ENCODE measurements around the gene SCAMP2. TPM values are rescaled to one million over a fixed set of nuclear protein-coding genes. Genes with fewer than 3 reads are reported as not detected.
A peak's percentile ranks its signal among the peaks of the same experiment; 100 is the strongest.

SCAMP2 gene
- total RNA-seq, 4 donors from 2014 or later: 46.3 to 122 (median 74.3) TPM

DNA sequence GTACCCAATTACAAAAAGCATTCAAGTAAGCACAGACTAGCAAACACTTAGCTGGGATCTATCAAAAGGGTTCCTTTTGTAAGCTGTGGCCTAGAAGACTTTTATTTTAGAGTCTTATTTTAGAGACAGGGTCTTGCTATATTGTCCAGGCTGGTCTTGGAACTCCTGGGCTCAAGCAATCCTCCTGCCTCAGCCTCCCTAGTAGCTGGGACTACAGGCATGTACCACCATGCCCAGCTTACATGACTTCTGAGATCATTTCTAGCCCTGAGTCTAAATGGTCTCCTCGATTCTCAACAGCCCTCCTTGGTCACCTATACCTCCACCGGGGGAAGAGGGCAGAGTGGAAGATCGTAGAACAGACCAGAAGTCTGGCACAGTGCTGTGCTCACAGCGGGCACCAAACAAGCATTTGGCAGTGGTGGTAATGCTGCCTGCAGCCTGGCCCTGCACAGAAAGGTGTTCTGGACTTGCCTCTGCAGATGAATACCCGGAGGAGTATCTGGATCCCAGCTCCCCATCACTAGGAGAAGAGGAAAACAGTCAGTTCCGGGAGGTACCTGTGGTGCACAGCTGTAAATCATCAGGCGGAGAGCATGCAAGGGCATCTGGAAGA lies 31.1 kb upstream of the SCAMP2 start:
- Histone ChIP-seq H3K27me3 (no peaks in the 10 kb centered on the region), H3K4me3 (no peak overlapping the region), H3K9me3 (no peaks in the 10 kb centered on the region), H3K36me3 (peaks cover 0 to 52% of the 10 kb centered on the region in 2 donors), H3K4me1 (peaks cover 16 to 29% of the 10 kb centered on the region in 2 donors), H3K27ac (no peak overlapping the region)
- in situ Hi-C loops (cut with MboI; ENCODE audit: low sequenced_read_pairs in 4 of 4) (no loop called here), intact Hi-C loops (cut with DNase I; ENCODE audit: low total_unique reads) (no loop called here)
- no peak for ATAC-seq
- no peak for DNase-seq
- TF ChIP-seq, protein P1, sequence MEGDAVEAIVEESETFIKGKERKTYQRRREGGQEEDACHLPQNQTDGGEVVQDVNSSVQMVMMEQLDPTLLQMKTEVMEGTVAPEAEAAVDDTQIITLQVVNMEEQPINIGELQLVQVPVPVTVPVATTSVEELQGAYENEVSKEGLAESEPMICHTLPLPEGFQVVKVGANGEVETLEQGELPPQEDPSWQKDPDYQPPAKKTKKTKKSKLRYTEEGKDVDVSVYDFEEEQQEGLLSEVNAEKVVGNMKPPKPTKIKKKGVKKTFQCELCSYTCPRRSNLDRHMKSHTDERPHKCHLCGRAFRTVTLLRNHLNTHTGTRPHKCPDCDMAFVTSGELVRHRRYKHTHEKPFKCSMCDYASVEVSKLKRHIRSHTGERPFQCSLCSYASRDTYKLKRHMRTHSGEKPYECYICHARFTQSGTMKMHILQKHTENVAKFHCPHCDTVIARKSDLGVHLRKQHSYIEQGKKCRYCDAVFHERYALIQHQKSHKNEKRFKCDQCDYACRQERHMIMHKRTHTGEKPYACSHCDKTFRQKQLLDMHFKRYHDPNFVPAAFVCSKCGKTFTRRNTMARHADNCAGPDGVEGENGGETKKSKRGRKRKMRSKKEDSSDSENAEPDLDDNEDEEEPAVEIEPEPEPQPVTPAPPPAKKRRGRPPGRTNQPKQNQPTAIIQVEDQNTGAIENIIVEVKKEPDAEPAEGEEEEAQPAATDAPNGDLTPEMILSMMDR (IDR thresholded peaks at IDR 0.05 in 4 of 5, conservative IDR thresholded peaks at IDR 0.05 in 1 of 5): no peak
- no peak for TF ChIP-seq POLR2A (IDR thresholded peaks at IDR 0.05)

DNA sequence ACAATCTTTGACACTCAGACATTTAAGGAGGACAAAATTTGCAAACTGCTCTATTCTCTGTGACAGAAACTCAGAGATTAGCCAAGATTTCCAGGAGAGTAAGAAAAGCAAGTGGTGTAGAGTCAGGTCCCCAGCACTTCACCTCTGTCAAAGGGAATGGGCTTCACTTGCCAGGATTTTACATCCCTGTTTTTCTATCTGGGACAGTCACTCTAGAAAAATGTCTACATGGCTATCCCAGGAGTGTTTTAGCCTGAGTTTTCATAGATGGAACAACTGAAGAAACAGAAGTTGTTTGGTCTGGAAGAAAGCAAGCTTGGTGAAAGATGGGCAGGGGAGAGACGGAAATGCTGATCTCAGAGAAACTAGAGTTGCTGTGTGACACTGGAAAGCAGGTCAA lies 30.5 kb upstream of the SCAMP2 start:
- intact Hi-C loops (cut with DNase I; ENCODE audit: low total_unique reads): no loop called here
- in situ Hi-C loops (cut with MboI; ENCODE audit: low sequenced_read_pairs in 4 of 4): no loop called here
- H3K27me3 ChIP-seq: no peaks in the 10 kb centered on the region
- H3K36me3 ChIP-seq: peaks cover 0 to 58% of the 10 kb centered on the region in 2 donors
- DNase-seq: no peak
- no peak overlapping the region for H3K4me3 ChIP-seq
- no peak overlapping the region for H3K27ac ChIP-seq
- no peaks in the 10 kb centered on the region for H3K9me3 ChIP-seq
- peaks cover 16 to 29% of the 10 kb centered on the region in 2 donors for H3K4me1 ChIP-seq
- TF ChIP-seq POLR2A (IDR thresholded peaks at IDR 0.05): no peak
- TF ChIP-seq, protein P1 (IDR thresholded peaks at IDR 0.05 in 4 of 5, conservative IDR thresholded peaks at IDR 0.05 in 1 of 5): no peak
- no peak for ATAC-seq

DNA sequence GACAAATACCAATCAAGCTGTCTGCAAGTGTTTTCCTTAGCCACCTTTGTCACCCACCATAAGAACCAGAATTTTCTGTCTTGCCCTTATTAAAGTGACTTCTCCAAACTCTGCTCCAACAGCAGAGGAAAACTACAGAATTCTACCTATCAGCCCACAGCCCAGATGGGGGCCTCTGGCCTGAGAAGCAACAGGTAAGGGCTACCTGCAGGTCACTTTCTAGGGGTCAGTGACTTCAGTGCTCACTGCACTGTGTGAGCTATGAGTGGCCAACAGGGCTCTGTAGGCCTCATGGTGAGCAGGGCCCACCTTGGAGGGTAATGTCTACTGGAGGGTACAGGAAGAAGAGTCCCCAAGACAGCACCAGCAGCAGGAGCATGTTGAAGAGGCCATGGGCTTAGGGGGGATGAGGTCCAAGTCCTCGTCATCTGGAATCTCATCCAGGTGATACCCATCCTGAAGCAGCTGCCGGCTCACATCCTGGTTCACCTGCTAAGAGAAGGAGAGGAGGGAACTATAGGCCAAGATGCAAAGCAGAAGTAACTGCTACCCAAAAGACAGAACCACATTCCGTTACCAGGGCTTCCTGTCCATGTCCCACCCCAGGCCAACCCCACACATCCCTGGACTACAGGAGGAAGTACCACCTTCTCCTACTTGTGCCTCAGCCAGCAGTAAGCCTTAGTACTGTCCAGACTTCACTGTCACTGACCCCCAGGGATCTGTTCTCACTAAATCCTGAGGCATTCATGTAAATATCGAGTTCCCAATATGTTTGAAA lies 29.3 kb upstream of the SCAMP2 start:
- no peak for DNase-seq
- Histone ChIP-seq H3K4me3 (no peak overlapping the region), H3K9me3 (no peaks in the 10 kb centered on the region), H3K4me1 (peaks cover 16 to 27% of the 10 kb centered on the region in 2 donors), H3K27ac (no peak overlapping the region), H3K27me3 (no peaks in the 10 kb centered on the region), H3K36me3 (peaks cover 0 to 70% of the 10 kb centered on the region in 2 donors)
- ATAC-seq: no peak
- in situ Hi-C loops (cut with MboI; ENCODE audit: low sequenced_read_pairs in 4 of 4) (no loop called here), intact Hi-C loops (cut with DNase I; ENCODE audit: low total_unique reads) (no loop called here)
- TF ChIP-seq, protein P1 (IDR thresholded peaks at IDR 0.05 in 4 of 5, conservative IDR thresholded peaks at IDR 0.05 in 1 of 5): no peak
- TF ChIP-seq POLR2A (IDR thresholded peaks at IDR 0.05): no peak

DNA sequence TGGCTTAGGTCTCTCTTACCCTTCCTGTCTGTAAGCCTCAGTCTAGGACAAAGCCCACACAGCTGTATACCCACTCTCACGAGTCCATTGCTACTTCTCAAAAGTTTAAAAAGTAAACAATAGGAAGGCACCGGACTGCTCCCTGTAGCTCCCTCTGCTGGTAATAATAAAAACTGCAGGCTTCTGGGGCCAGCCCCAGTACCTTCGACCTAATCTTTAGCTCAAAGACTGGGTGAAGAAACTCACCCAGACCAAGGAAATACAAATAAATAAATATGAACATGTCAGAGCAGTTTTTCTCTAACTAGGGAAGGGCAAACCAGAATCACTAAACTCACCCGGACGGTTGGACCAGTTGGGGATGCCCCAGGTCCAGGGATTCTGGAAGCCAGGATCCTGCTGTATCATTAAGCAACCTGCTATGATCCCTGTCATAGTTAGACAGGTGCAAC lies 28.5 kb upstream of the SCAMP2 start:
- H3K9me3 ChIP-seq: no peaks in the 10 kb centered on the region
- in situ Hi-C loops (cut with MboI; ENCODE audit: low sequenced_read_pairs in 4 of 4) (no loop called here), intact Hi-C loops (cut with DNase I; ENCODE audit: low total_unique reads) (loop anchor here (1.0 kb wide), 1 partner anchor 84 kb away; no protein-coding TSS in a partner anchor)
- peak overlapping the region in 3 of 4 donors; percentile 41 to 48 (median 42) for H3K27ac ChIP-seq
- DNase-seq (peak; percentile 16 to 45), ATAC-seq (peak; percentile 49 to 53)
- no peak overlapping the region for H3K4me3 ChIP-seq
- H3K36me3 ChIP-seq: peaks cover 0 to 72% of the 10 kb centered on the region in 2 donors
- H3K4me1 ChIP-seq: peaks cover 13 to 23% of the 10 kb centered on the region in 2 donors
- H3K27me3 ChIP-seq: no peaks in the 10 kb centered on the region
- no peak for TF ChIP-seq POLR2A (IDR thresholded peaks at IDR 0.05)
- TF ChIP-seq, protein P1 (IDR thresholded peaks at IDR 0.05 in 4 of 5, conservative IDR thresholded peaks at IDR 0.05 in 1 of 5): peak; percentile 83 to 92 (median 85)

All from gastrocnemius medialis (tissue), 4 donors.